A549 (cell line): Measurements from ENCODE around the gene OSBPL3. TPM values are rescaled to one million over a fixed set of nuclear protein-coding genes. Genes with fewer than 3 reads are reported as not detected.

ENCODE experiments used
- ATAC-seq, 2 experiments: fragments of 200-7000 bp in 1 of 2; fragments of >200 bp in 1 of 2; cut with Nextera tagmentation in 1 of 2; cut with Tn5 transposase in 1 of 2; 3 replicates each; pipeline versions ENCODE4 v1.8.0 to v1.9.1; 2018 to 2020; ENCODE audit warnings: mild to moderate bottlenecking in 1 of 2, moderate library complexity in 1 of 2
- CTCF ChIA-PET: fragments of 300-600 bp; sonication (Branson Sonifier 250); formaldehyde crosslinking; extraction: SDS; loops from one replicate; lab custom pipeline; 2021; ENCODE audit warnings: antibody characterized with exemption, inconsistent platforms; lab: Yijun Ruan, JAX
- POLR2A ChIA-PET: fragments of 350-600 bp; formaldehyde crosslinking; extraction: SDS; loops from one replicate; lab custom pipeline; 2021; ENCODE audit warnings: antibody characterized with exemption, inconsistent platforms; lab: Yijun Ruan, JAX
- DNase-seq, 2 experiments: peaks; one replicate each; pipeline versions ENCODE4 v3.0.0 to v3.0.0-alpha.2; 2011 to 2016; ENCODE audit warnings: low read depth in 1 of 2, low spot score in 1 of 2
- FAIRE-seq: peaks from 2 replicates; lab custom pipeline; 2011; peaks lifted over from hg19 to GRCh38; lab: Jason Lieb, UNC
- H3K27ac ChIP-seq, 2 experiments: fragments of >200 bp; sonication (Bioruptor Twin); formaldehyde crosslinking; 3 replicates each; pipeline ENCODE4 v1.5.1; 2016 to 2017
- H3K4me1 ChIP-seq: fragments of >200 bp; sonication (Bioruptor Twin); formaldehyde crosslinking; 3 replicates; pipeline ENCODE4 v1.6.1; 2016
- H3K4me2 ChIP-seq: fragments of >200 bp; sonication (Bioruptor Twin); formaldehyde crosslinking; 3 replicates; pipeline ENCODE4 v1.6.1; 2016
- H3K4me3 ChIP-seq: fragments of >200 bp; sonication (Bioruptor Twin); formaldehyde crosslinking; 3 replicates; pipeline ENCODE4 v1.5.1; 2016
- H3K9me3 ChIP-seq: fragments of >200 bp; sonication (Bioruptor Twin); formaldehyde crosslinking; 3 replicates; pipeline ENCODE4 v1.6.1; 2016
- CBX8 ChIP-seq: fragments of 200-600 bp; sonication (generic); IDR thresholded peaks from 2 replicates; pipeline ENCODE4 v1.6.1; 2016
- HDAC2 ChIP-seq: fragments of 200-600 bp; sonication (generic); IDR thresholded peaks from 2 replicates; pipeline ENCODE4 v1.6.1; 2016
- HOXA7 ChIP-seq: fragments of 250-450 bp; sonication (Bioruptor Pico); IDR thresholded peaks from 2 replicates; pipeline ENCODE4 v1.5.0; 2020; ENCODE audit warnings: mild to moderate bottlenecking, moderate library complexity
- HOXB13 ChIP-seq: fragments of 250-450 bp; sonication (Bioruptor Pico); IDR thresholded peaks from 2 replicates; pipeline ENCODE4 v1.5.0; 2020; ENCODE audit warnings: low read depth, mild to moderate bottlenecking, moderate library complexity
- HOXB5 ChIP-seq: fragments of 250-450 bp; sonication (Bioruptor Pico); IDR thresholded peaks from 2 replicates; pipeline ENCODE4 v1.5.0; 2020; ENCODE audit warnings: mild to moderate bottlenecking, moderate library complexity
- RARB ChIP-seq: fragments of 250-450 bp; sonication (Bioruptor Pico); IDR thresholded peaks from 2 replicates; pipeline ENCODE4 v1.8.0; 2021; ENCODE audit warnings: mild to moderate bottlenecking, moderate library complexity
- RFX5 ChIP-seq: fragments of 450-650 bp; IDR thresholded peaks from 2 replicates; pipeline ENCODE4 v1.7.1; 2014; ENCODE audit warnings: antibody characterized with exemption, mild to moderate bottlenecking, moderate library complexity
- TFCP2L1 ChIP-seq: fragments of 250-450 bp; sonication (Bioruptor Pico); IDR thresholded peaks from 2 replicates; pipeline ENCODE4 v1.5.0; 2021; ENCODE audit warnings: mild to moderate bottlenecking
- ZC3H11A ChIP-seq: fragments of 450-650 bp; IDR thresholded peaks from 2 replicates; pipeline ENCODE4 v1.6.1; 2014; ENCODE audit warnings: antibody characterized with exemption, mild to moderate bottlenecking
- ZFP36 ChIP-seq: fragments of 450-650 bp; IDR thresholded peaks from 2 replicates; pipeline ENCODE4 v1.6.1; 2014; ENCODE audit warnings: borderline replicate concordance; ENCODE audit not compliant: partially characterized antibody
- ZNF302 ChIP-seq: fragments of 250-450 bp; sonication (Bioruptor Pico); IDR thresholded peaks from 2 replicates; pipeline ENCODE4 v1.9.0; 2021; ENCODE audit warnings: inconsistent platforms, mild to moderate bottlenecking, moderate library complexity
- WGBS: methylation state at CpG from one replicate; pipeline ENCODE4 v1.1.6; 2017; ENCODE audit errors: missing lambda C conversion rate; 5-methylcytosine and 5-hydroxymethylcytosine counted together
- polyA plus RNA-seq, 4 experiments: library from polyadenylated mRNA; depleted of rRNA in 3 of 4; stranded (reverse); fragments of >200 nt; fragmentation: RNase III in 1 of 4; extraction: RNeasy Plus Mini Kit Qiagen cat#74134 plus additional on column Dnase treatment in 1 of 4; gene quantifications; 2 replicates in 3 of 4; 3 replicates in 1 of 4; pipeline ENCODE4 v1.2.3, GENCODE V29; 2011 to 2017
- TF ChIP-seq, protein P1 (sequence below): fragments of 250-450 bp; sonication (Bioruptor Pico); IDR thresholded peaks from 2 replicates; pipeline ENCODE4 v1.5.0; 2021; ENCODE audit warnings: mild to moderate bottlenecking, moderate library complexity, borderline replicate concordance
- TF ChIP-seq, protein P2 (sequence below): fragments of >200 bp; sonication (Bioruptor Twin); formaldehyde crosslinking; IDR thresholded peaks from 3 replicates; pipeline ENCODE4 v1.5.1; 2016
- TF ChIP-seq, protein P3 (sequence below): IDR thresholded peaks from 2 replicates; pipeline ENCODE4 v1.6.1; 2012
- TF ChIP-seq, protein P4 (sequence below): fragments of 200-600 bp; sonication (generic); IDR thresholded peaks from 2 replicates; pipeline ENCODE4 v1.6.1; 2016; ENCODE audit warnings: antibody characterized with exemption, mild to moderate bottlenecking, moderate library complexity

The OSBPL3 gene
- polyA plus RNA-seq, 2 of the 4 experiments (the other 2 are of a cell fraction): 10.9 to 17.4 TPM

DNA sequence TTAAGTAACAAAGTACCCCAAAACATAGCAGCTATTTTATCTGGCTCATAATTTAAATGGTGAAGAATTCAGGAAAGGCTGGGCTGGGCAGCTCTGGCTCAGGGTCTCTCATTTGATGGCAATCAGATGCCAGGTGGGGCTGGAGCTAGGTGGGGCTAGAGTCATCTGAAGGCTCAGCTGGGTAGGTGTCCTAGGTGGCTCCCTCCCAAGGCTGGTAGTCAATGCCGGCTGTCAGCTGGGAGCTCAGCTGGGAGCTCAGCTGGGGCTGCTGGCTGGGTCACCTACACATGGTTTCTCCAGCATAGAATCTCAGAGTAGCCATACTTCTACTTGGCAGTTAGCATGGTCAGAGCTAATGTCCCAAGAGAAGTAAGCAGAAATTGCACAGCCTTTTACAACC, 34.1 kb downstream of the OSBPL3 start:
- FAIRE-seq (no peak), ATAC-seq (no peak), DNase-seq (no peak)
- Histone ChIP-seq H3K4me3 (no peak overlapping the region), H3K27ac (no peak overlapping the region), H3K4me2 (no peak overlapping the region), H3K4me1 (peaks cover 8% of the 10 kb centered on the region; the same call in 2 of the 3 replicates), H3K9me3 (no peaks in the 10 kb centered on the region)
- ChIA-PET POLR2A (no interaction called here), CTCF (interaction anchor here (0.6 kb wide), 1 partner anchor 483 kb away, joined by 3 read pairs; no protein-coding TSS in a partner anchor)
- 67% methylated on average over 1 of the region's 1 CpG for WGBS
- TF ChIP-seq HOXB5 (CRISPR knock-in tag): no peak
- TF ChIP-seq, protein P1, sequence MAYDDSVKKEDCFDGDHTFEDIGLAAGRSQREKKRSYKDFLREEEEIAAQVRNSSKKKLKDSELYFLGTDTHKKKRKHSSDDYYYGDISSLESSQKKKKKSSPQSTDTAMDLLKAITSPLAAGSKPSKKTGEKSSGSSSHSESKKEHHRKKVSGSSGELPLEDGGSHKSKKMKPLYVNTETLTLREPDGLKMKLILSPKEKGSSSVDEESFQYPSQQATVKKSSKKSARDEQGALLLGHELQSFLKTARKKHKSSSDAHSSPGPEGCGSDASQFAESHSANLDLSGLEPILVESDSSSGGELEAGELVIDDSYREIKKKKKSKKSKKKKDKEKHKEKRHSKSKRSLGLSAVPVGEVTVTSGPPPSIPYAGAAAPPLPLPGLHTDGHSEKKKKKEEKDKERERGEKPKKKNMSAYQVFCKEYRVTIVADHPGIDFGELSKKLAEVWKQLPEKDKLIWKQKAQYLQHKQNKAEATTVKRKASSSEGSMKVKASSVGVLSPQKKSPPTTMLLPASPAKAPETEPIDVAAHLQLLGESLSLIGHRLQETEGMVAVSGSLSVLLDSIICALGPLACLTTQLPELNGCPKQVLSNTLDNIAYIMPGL (CRISPR knock-in tag): no peak
- TF ChIP-seq, all 56 proteins: peak for 0

DNA sequence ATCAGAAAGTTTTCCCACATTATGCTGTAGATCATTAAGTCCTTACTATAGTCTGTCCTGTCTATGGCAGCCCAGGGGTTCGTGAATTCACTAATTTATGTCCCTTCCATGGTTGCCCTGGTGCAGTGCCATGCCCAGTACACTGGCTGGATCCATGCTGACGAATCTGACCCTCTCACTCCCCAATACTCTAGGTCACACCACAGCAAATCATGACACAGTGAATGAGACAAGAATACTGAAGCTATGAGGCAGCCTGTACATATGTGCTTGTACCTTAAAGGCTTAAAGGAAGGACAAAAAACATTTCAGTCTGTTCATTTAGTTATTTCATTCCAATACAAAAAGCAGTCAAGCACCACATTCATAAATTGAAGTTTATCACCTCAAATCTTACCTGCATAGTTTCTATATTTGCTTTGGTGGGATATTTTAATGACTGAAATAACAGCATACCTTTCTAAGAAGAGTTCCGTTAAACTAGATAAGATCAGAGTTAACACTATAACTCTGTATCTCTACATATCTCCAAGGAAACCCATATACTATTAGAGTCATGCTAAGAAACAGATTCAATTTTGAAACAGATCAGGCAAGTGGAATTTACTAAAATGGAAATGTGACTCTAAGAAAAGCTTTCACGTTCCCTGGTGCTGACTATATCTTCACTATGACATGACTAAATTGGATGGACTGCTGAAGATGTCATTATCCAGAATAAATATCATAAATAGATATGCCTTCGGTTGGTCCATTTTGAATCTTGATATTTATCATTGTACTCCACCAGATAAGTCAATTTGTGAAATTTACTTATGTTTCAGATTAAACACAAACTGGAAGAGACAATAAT, 36.7 kb downstream of the OSBPL3 start:
- POLR2A ChIA-PET: no interaction called here
- no peak for ATAC-seq
- no peak for TF ChIP-seq ZC3H11A
- TF ChIP-seq HDAC2: no peak
- TF ChIP-seq, protein P2, sequence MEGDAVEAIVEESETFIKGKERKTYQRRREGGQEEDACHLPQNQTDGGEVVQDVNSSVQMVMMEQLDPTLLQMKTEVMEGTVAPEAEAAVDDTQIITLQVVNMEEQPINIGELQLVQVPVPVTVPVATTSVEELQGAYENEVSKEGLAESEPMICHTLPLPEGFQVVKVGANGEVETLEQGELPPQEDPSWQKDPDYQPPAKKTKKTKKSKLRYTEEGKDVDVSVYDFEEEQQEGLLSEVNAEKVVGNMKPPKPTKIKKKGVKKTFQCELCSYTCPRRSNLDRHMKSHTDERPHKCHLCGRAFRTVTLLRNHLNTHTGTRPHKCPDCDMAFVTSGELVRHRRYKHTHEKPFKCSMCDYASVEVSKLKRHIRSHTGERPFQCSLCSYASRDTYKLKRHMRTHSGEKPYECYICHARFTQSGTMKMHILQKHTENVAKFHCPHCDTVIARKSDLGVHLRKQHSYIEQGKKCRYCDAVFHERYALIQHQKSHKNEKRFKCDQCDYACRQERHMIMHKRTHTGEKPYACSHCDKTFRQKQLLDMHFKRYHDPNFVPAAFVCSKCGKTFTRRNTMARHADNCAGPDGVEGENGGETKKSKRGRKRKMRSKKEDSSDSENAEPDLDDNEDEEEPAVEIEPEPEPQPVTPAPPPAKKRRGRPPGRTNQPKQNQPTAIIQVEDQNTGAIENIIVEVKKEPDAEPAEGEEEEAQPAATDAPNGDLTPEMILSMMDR: no peak
- no peak for TF ChIP-seq HOXA7 (CRISPR knock-in tag)
- no peak for TF ChIP-seq RFX5
- TF ChIP-seq, protein P3, sequence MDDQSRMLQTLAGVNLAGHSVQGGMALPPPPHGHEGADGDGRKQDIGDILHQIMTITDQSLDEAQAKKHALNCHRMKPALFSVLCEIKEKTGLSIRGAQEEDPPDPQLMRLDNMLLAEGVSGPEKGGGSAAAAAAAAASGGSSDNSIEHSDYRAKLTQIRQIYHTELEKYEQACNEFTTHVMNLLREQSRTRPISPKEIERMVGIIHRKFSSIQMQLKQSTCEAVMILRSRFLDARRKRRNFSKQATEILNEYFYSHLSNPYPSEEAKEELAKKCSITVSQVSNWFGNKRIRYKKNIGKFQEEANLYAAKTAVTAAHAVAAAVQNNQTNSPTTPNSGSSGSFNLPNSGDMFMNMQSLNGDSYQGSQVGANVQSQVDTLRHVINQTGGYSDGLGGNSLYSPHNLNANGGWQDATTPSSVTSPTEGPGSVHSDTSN: no peak
- TF ChIP-seq RARB (CRISPR knock-in tag): no peak
- no peak for TF ChIP-seq ZNF302 (CRISPR knock-in tag)
- TF ChIP-seq HOXB13 (CRISPR knock-in tag): no peak
- no peak for TF ChIP-seq HOXB5 (CRISPR knock-in tag)
- TF ChIP-seq CBX8: no peak
- H3K4me1 ChIP-seq: peaks cover 8% of the 10 kb centered on the region; the same call in 2 of the 3 replicates
- CTCF ChIA-PET: no interaction called here
- no peak overlapping the region for H3K27ac ChIP-seq
- no peak overlapping the region for H3K4me3 ChIP-seq
- H3K9me3 ChIP-seq: no peaks in the 10 kb centered on the region
- 82% methylated on average over 5 of the region's 5 CpGs for WGBS
- no peak for FAIRE-seq
- no peak for DNase-seq
- no peak overlapping the region for H3K4me2 ChIP-seq

GRCh38 chr7:24942226-24942625, 37.8 kb downstream of the OSBPL3 start:
- no peak for ATAC-seq
- no peaks in the 10 kb centered on the region for H3K9me3 ChIP-seq
- DNase-seq: no peak
- no peak overlapping the region for H3K27ac ChIP-seq
- no peak overlapping the region for H3K4me3 ChIP-seq
- H3K4me2 ChIP-seq: no peak overlapping the region
- FAIRE-seq: no peak
- 87% methylated on average over 5 of the region's 5 CpGs for WGBS
- H3K4me1 ChIP-seq: peaks cover 8% of the 10 kb centered on the region; the same call in 2 of the 3 replicates
- TF ChIP-seq ZFP36: no peak
- TF ChIP-seq, protein P3: no peak
- no peak for TF ChIP-seq HOXB5 (CRISPR knock-in tag)
- TF ChIP-seq, protein P4, sequence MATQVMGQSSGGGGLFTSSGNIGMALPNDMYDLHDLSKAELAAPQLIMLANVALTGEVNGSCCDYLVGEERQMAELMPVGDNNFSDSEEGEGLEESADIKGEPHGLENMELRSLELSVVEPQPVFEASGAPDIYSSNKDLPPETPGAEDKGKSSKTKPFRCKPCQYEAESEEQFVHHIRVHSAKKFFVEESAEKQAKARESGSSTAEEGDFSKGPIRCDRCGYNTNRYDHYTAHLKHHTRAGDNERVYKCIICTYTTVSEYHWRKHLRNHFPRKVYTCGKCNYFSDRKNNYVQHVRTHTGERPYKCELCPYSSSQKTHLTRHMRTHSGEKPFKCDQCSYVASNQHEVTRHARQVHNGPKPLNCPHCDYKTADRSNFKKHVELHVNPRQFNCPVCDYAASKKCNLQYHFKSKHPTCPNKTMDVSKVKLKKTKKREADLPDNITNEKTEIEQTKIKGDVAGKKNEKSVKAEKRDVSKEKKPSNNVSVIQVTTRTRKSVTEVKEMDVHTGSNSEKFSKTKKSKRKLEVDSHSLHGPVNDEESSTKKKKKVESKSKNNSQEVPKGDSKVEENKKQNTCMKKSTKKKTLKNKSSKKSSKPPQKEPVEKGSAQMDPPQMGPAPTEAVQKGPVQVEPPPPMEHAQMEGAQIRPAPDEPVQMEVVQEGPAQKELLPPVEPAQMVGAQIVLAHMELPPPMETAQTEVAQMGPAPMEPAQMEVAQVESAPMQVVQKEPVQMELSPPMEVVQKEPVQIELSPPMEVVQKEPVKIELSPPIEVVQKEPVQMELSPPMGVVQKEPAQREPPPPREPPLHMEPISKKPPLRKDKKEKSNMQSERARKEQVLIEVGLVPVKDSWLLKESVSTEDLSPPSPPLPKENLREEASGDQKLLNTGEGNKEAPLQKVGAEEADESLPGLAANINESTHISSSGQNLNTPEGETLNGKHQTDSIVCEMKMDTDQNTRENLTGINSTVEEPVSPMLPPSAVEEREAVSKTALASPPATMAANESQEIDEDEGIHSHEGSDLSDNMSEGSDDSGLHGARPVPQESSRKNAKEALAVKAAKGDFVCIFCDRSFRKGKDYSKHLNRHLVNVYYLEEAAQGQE: no peak
- TF ChIP-seq TFCP2L1 (CRISPR knock-in tag): no peak
- TF ChIP-seq, all 56 proteins: peak for 0
- ChIA-PET CTCF (interaction anchor here (0.7 to 1.8 kb wide), 3 partner anchors 8 to 122 kb away, joined by 3 to 6 read pairs (median 4); no protein-coding TSS in a partner anchor), POLR2A (no interaction called here)
